Stimulated activated CD4-positive, alpha-beta T cell treated with anti-CD3 and anti-CD28 coated beads, Interleukin-4, amount 100 ng/mL, for 1 hour (primary cell): Measurements from ENCODE around the gene P2RX5.

ENCODE experiments used
- DNase-seq: peaks from one replicate; pipeline ENCODE4 v3.0.0-alpha.2; 2020

Gene P2RX5

GRCh38 chr17:3655766-3656165 is 40.2 kb downstream of the P2RX5 start:
- no peak for DNase-seq

DNA sequence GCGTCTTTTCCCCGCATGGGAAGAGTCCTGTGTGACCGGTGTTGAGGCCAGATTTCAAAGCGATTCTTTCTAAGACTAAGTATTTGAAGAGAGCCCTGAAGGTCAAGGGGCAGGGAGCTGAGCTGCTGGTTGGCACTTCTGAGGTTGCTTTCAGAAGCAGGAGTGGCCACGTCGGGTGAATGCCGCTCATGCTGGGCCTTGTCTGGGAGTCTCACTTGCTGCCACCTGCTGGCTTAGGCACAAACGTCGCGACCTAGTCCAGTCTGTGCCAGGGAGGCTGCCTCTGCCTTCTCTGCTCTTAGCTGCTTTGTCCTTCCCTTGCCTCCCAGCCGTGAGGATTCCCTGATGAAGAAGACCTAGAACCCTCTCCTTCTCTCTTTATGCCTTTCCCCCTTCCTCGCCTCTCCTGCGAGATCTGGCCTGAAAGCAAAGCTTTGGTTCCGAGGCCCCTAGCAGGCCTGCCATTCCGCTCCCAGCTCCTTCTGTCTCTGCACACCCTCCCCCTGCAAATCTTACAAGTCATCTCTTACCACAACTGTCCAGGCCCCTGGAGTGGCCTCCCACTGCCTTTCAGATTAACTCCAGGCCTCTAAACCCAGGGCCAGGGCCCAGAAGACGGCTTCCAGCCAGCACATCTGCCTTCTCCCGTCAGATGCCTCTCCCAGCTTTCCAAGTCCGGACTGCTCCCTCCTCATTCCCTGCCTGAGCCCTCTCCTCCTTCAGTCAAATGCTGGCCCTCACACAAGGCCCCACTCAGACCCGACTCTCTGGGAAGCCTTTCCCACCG is 48.0 kb downstream of the P2RX5 start:
- DNase-seq = peak; percentile 48

DNA sequence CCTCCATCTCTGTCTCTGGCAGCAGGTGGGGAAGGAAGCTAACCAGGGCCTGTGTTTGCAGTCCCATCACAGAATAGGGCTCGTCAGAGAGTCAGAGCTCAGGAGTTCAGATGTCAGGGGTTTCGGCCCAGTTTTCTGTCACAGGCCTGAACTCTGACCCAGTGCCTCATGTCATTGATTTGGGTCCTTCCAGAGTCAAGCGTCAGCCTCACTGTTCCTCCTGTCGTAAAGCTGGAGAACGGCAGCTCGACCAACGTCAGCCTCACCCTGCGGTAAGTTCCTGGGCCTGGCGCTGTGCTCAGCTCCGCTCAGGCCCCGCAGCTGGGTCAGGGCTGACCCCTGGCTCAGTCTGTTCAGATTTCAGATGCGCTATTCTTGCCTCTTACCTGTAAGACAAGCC is 48.7 kb downstream of the P2RX5 start:
- no peak for DNase-seq

- DNase-seq = no peak
These were observed 50.6 kb downstream of the P2RX5 start for GRCh38 chr17:3645310-3645709.

DNA sequence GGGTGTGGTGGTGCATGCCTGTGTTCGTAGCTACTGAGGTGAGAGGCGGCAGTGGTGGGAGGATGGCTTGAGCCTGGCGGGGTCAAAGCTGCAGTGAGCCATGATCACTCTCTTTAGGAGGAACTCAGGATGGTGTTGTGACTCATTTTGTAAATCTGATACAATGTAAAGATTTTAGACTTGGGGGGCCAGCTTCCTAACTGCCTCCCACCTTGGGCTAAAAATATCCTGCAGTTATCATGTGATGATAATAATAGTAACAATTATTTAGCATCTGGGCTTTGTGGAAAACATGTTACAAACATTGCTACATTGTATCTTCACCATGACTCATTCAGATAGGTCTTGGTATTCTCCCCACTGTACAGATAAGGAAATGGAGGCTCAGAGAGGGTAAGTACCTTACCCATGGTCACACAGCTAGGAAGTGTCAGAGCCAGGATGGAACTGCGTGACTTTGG is 52.0 kb downstream of the P2RX5 start:
- DNase-seq = no peak

GRCh38 chr17:3641717-3642486 is 54.1 kb downstream of the P2RX5 start:
- no peak for DNase-seq

- no peak for DNase-seq
These were observed 54.9 kb downstream of the P2RX5 start for GRCh38 chr17:3641014-3641413.

- no peak for DNase-seq
These were observed 55.9 kb downstream of the P2RX5 start for GRCh38 chr17:3639981-3640596.

GRCh38 chr17:3636908-3637373 is 59.0 kb downstream of the P2RX5 start:
- DNase-seq = peak; percentile 13

DNA sequence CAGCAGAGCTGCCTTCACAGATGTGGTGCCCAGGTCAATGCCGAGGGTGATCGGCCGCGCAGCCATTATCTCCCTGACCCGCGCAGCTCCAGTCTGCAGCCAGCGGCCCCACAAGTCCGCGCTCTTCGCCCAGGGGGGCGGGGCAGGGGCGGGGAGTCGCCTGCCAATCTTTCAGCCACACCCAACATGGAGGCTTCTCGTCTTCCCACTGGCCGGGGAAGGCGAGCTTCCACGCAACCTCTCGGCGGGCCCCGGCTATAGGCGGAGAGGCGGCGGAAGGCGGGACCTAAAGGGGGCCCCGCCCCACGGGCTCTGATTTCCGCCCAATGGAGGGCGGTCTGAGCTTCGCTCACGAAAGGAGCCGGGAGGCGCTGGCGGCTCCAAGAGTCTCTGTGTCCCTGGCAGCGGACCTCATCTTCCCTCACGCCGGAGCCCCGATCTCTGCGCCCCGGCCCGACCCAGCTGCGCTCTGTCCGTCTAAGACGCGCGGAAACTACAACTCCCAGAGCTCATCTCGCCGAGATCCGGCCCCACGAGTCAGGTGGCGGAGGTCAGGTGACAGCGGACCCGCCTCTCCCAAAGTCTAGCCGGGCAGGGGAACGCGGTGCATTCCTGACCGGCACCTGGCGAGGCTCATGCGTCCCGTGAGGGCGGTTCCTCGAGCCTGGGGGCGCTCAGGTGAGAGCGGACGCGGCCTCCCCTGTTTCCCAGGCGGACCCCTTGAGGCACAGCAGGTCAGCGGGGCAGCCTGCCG is 59.6 kb downstream of the P2RX5 start, which contains the start of the genes CTNS and SHPK:
CTNS (plus strand) TSS at position 607 of the 754 bp plus-strand sequence. CDS start 3,447 bp downstream, outside the sequence.
SHPK (minus strand) TSS at position 97 of the 754 bp plus-strand sequence; CDS start at position 66, 31 bp downstream.
- DNase-seq = peak; percentile 93

GRCh38 chr17:3635474-3636153 is 60.3 kb downstream of the P2RX5 start:
- DNase-seq = no peak

- DNase-seq = no peak
These were observed 63.7 kb downstream of the P2RX5 start for GRCh38 chr17:3632287-3632686.

- DNase-seq = no peak
These were observed 65.2 kb downstream of the P2RX5 start for GRCh38 chr17:3630781-3631180.

DNA sequence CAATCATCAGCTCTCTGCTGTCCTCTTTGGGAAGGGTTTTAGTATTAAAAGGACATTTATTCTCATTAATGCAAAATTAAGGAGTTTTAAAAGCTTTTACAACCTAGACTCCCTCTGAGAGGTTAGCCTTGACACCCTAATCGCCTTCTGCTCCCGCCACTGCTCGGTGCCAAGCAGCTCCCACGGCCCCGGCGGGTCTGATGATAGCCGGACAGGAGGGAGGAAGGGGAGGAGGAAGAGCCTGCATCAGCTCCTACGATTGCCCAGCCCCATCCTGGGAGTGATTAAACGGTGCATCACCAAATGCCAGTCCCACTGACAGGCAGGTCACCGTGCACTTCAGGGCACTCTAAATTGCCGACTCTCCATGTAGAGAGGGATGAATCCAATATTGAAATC is 68.2 kb downstream of the P2RX5 start:
- DNase-seq = no peak

DNA sequence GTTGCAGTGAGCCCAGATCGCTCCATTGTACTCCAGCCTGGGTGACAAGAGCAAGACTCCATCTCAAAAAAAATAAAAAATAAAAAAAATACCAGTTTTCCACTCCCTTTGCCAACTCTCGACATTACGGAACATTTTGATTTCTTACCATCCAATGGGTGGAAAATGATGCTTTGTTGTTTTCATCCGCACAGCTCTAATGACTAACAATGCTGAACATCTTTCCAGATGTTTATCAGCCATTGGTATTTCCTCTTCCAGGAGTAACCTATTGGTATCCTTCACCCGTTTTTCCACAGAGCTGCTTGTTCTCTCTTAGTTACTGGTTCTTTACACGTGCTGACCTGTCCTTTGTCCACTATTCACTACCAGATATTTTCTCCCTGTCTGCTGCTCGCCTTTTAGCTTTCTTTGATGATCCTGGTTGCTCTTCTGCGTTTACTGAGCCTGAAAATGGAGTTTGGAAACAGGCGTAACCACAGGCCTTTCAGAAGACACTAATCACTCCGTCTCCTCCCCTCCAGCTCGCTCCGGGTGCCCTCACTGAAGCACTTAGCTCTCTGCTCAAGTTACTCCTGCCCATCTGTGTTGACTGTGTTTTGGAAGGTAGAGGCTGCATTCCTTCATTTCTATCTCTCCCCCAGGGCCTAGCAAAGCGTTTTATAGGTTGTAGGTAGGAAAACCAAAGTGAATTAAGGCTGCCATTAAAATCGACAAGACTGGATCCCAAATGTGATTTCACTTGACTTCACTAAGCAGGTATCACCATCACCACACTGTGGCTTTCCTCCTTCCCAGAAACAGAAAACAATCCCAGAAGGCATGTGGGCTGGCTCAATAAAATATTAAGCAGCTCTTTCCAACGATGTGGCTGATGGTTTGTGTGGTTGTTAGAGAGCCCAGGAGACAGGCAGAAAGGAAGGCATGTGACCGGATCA is 68.9 kb downstream of the P2RX5 start:
- DNase-seq = no peak
